IPS-18a (cell line): ENCODE data around the gene TMEM233.
A peak's percentile ranks its signal among the peaks of the same experiment; 100 is the strongest.

Experiments
- H3K27ac ChIP-seq: one replicate; pipeline ENCODE4 v1.5.1; 2013; ENCODE audit warnings: low read length
- H3K27me3 ChIP-seq: one replicate; pipeline ENCODE4 v1.6.1; 2013; ENCODE audit warnings: mild to moderate bottlenecking, low read length; ENCODE audit not compliant: control insufficient read depth, insufficient read depth
- H3K36me3 ChIP-seq: one replicate; pipeline ENCODE4 v1.6.1; 2013; ENCODE audit warnings: low read depth, low read length; ENCODE audit not compliant: control insufficient read depth
- H3K4me1 ChIP-seq: one replicate; pipeline ENCODE4 v1.6.1; 2013; ENCODE audit warnings: low read depth, low read length; ENCODE audit not compliant: control insufficient read depth
- H3K4me3 ChIP-seq: one replicate; pipeline ENCODE4 v1.5.1; 2013; ENCODE audit warnings: low read length
- H3K9ac ChIP-seq: one replicate; pipeline ENCODE4 v1.6.1; 2013; ENCODE audit warnings: mild to moderate bottlenecking, low read length, moderate library complexity
- H3K9me3 ChIP-seq: one replicate; pipeline ENCODE4 v1.6.1; 2013; ENCODE audit warnings: low read depth, low read length; ENCODE audit not compliant: control insufficient read depth

TMEM233 gene

GRCh38 chr12:119578112-119578511, 15.5 kb upstream of the TMEM233 start:
- Histone ChIP-seq H3K4me3 (no peak overlapping the region), H3K27ac (no peak overlapping the region), H3K9ac (no peak overlapping the region), H3K36me3 (no peaks in the 10 kb centered on the region), H3K9me3 (no peaks in the 10 kb centered on the region), H3K4me1 (no peaks in the 10 kb centered on the region), H3K27me3 (no peaks in the 10 kb centered on the region)

GRCh38 chr12:119589097-119589496, 4.5 kb upstream of the TMEM233 start:
- H3K9ac ChIP-seq: no peak overlapping the region
- H3K9me3 ChIP-seq: no peaks in the 10 kb centered on the region
- H3K27ac ChIP-seq: no peak overlapping the region
- H3K27me3 ChIP-seq: peaks cover 28% of the 10 kb centered on the region
- H3K4me3 ChIP-seq: no peak overlapping the region
- H3K4me1 ChIP-seq: peaks cover 3% of the 10 kb centered on the region
- no peaks in the 10 kb centered on the region for H3K36me3 ChIP-seq

GRCh38 chr12:119589634-119590033, 3.9 kb upstream of the TMEM233 start:
- Histone ChIP-seq H3K36me3 (no peaks in the 10 kb centered on the region), H3K27ac (no peak overlapping the region), H3K4me1 (peaks cover 3% of the 10 kb centered on the region), H3K9ac (no peak overlapping the region), H3K27me3 (peaks cover 33% of the 10 kb centered on the region), H3K9me3 (no peaks in the 10 kb centered on the region), H3K4me3 (no peak overlapping the region)

- Histone ChIP-seq H3K27ac (no peak overlapping the region), H3K4me1 (peaks cover 3% of the 10 kb centered on the region), H3K27me3 (peaks cover 59% of the 10 kb centered on the region)
Measured at GRCh38 chr12:119592232-119592631, 1.3 kb upstream of the TMEM233 start.

GRCh38 chr12:119594399-119594730, 791 bp downstream of the TMEM233 start:
- H3K27ac ChIP-seq: no peak overlapping the region
- H3K27me3 ChIP-seq: peaks cover 77% of the 10 kb centered on the region
- H3K4me3 ChIP-seq: peak overlapping the region; percentile 73
- H3K9me3 ChIP-seq: no peaks in the 10 kb centered on the region
- H3K4me1 ChIP-seq: peaks cover 3% of the 10 kb centered on the region
- no peak overlapping the region for H3K9ac ChIP-seq
- no peaks in the 10 kb centered on the region for H3K36me3 ChIP-seq

More at GRCh38 chr12:119592232-119592631, 1.3 kb upstream of the TMEM233 start:
- H3K9ac ChIP-seq: no peak overlapping the region
- H3K36me3 ChIP-seq: no peaks in the 10 kb centered on the region
- no peaks in the 10 kb centered on the region for H3K9me3 ChIP-seq
- no peak overlapping the region for H3K4me3 ChIP-seq

- H3K9me3 ChIP-seq: no peaks in the 10 kb centered on the region
- H3K4me1 ChIP-seq: peaks cover 3% of the 10 kb centered on the region
- no peak overlapping the region for H3K27ac ChIP-seq
- peak overlapping the region; percentile 73 for H3K4me3 ChIP-seq
- H3K36me3 ChIP-seq: no peaks in the 10 kb centered on the region
- H3K27me3 ChIP-seq: peaks cover 77% of the 10 kb centered on the region
- no peak overlapping the region for H3K9ac ChIP-seq
Measured at GRCh38 chr12:119594772-119595445, 1.3 kb downstream of the TMEM233 start.

- Histone ChIP-seq H3K27me3 (peaks cover 58% of the 10 kb centered on the region), H3K36me3 (no peaks in the 10 kb centered on the region), H3K4me1 (peaks cover 3% of the 10 kb centered on the region), H3K9me3 (no peaks in the 10 kb centered on the region), H3K27ac (no peak overlapping the region), H3K4me3 (no peak overlapping the region), H3K9ac (no peak overlapping the region)
Measured at GRCh38 chr12:119598159-119598558, 4.6 kb downstream of the TMEM233 start.

- Histone ChIP-seq H3K36me3 (no peaks in the 10 kb centered on the region), H3K27me3 (peaks cover 19% of the 10 kb centered on the region), H3K4me1 (no peaks in the 10 kb centered on the region), H3K4me3 (no peak overlapping the region), H3K9ac (no peak overlapping the region), H3K9me3 (no peaks in the 10 kb centered on the region), H3K27ac (no peak overlapping the region)
Measured at GRCh38 chr12:119601877-119602733, 8.5 kb downstream of the TMEM233 start.

- Histone ChIP-seq H3K4me1 (no peaks in the 10 kb centered on the region), H3K9me3 (no peaks in the 10 kb centered on the region), H3K9ac (no peak overlapping the region), H3K27me3 (peaks cover 13% of the 10 kb centered on the region), H3K4me3 (no peak overlapping the region), H3K27ac (no peak overlapping the region), H3K36me3 (no peaks in the 10 kb centered on the region)
Measured at GRCh38 chr12:119602734-119603094, 9.1 kb downstream of the TMEM233 start.

GRCh38 chr12:119603767-119604166, 10.2 kb downstream of the TMEM233 start:
- no peak overlapping the region for H3K27ac ChIP-seq
- no peak overlapping the region for H3K9ac ChIP-seq
- no peak overlapping the region for H3K4me3 ChIP-seq
- no peaks in the 10 kb centered on the region for H3K36me3 ChIP-seq
- no peaks in the 10 kb centered on the region for H3K9me3 ChIP-seq
- no peaks in the 10 kb centered on the region for H3K4me1 ChIP-seq
- H3K27me3 ChIP-seq: peaks cover 2% of the 10 kb centered on the region

GRCh38 chr12:119609358-119609757, 15.8 kb downstream of the TMEM233 start:
- Histone ChIP-seq H3K27ac (no peak overlapping the region), H3K9ac (no peak overlapping the region), H3K36me3 (no peaks in the 10 kb centered on the region), H3K4me3 (no peak overlapping the region), H3K9me3 (peaks cover 3% of the 10 kb centered on the region), H3K27me3 (no peaks in the 10 kb centered on the region), H3K4me1 (no peaks in the 10 kb centered on the region)
